Measurements from ENCODE around the gene DGKB.

- no peak for TF ChIP-seq CTCF (conservative IDR thresholded peaks at IDR 0.05 in 1 of 2, IDR thresholded peaks at IDR 0.05 in 1 of 2; ENCODE audit: low read depth in 1 of 2, low read length in 2 of 2)
- TF ChIP-seq EZH2 (IDR thresholded peaks at IDR 0.05; ENCODE audit: low read length, missing control alignments), result no peak
Measured at GRCh38 chr7:14760730-14761478, 141.6 kb downstream of the DGKB start.
